Hypothalamus (tissue), 51 donors: ENCODE measurements around the gene DDX18.

Experiments
- DNase-seq, 51 donors: peaks; one replicate each; lab custom pipeline; 2025; lab: John Stamatoyannopoulos, UW

DDX18 gene

GRCh38 chr2:117833911-117834310, 19.4 kb downstream of the DDX18 start:
- DNase-seq, result no peak

DNA sequence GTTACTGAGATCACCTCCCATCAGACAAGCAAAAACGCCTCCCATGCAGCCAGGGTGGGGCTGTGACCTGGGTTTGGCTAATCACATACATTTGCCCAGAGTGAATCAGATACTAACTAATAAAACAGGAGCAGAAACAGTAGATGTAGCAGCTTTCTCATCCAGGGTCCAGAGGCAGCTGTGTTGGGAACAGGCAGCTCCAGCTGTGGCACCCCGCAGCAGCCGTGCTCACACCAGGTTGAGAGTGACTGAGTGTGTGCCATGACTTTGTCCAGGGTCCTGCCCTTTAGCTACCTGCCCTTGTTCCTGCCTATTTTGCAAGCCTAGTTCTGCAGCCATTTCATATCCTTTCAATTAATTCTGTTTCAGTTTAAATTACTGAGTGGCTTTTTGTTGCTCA, 20.5 kb downstream of the DDX18 start:
- DNase-seq, result no peak

GRCh38 chr2:117835990-117836760, 21.7 kb downstream of the DDX18 start:
- DNase-seq, result peak in 49 of 51 donors; percentile 5 to 82 (median 57)

DNA sequence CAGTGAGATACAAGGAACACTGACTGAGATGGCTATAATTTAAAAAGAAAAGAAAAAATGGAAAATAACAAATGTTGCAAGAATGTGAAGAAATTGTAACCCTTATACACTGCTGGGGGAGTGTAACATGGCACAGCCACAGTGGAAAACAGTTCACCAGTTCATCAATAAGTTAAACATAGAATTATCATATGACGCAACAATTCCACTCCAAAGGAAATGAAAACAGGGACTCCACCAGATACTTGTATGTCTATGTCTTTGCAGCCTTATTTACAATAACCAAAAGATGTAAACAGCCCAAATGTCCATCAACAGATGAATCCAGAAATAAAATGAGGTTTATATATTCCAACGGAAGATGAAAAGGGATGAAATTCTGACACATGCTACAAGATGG, 30.8 kb downstream of the DDX18 start:
- DNase-seq, result no peak

- no peak for DNase-seq
These were observed 35.5 kb downstream of the DDX18 start for GRCh38 chr2:117850015-117850414.

- peak in 1 of 51 donors; percentile 7 for DNase-seq
These were observed 36.0 kb downstream of the DDX18 start for GRCh38 chr2:117850461-117850860.

GRCh38 chr2:117851969-117852368, 37.5 kb downstream of the DDX18 start:
- DNase-seq, result no peak

DNA sequence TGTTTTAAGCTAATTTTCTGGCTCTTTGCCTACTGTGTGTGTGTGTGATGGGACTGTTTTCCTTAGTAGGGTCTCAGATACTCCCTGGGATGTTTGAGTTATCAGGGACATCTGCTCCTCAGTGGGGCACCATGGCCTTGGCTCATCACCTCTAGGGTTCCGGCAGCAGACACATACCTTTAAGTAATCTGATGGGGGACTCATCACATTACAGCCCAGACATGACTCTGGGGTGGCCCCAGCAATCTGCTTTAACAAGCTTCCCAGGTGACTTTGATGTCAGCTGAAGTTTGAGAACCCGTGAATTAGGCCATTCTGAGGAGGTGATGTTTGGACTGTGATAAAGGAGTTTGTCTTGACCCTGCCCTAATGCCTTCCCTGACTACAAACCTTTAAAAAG, 38.8 kb downstream of the DDX18 start:
- no peak for DNase-seq

GRCh38 chr2:117853873-117854272, 39.4 kb downstream of the DDX18 start:
- no peak for DNase-seq

DNA sequence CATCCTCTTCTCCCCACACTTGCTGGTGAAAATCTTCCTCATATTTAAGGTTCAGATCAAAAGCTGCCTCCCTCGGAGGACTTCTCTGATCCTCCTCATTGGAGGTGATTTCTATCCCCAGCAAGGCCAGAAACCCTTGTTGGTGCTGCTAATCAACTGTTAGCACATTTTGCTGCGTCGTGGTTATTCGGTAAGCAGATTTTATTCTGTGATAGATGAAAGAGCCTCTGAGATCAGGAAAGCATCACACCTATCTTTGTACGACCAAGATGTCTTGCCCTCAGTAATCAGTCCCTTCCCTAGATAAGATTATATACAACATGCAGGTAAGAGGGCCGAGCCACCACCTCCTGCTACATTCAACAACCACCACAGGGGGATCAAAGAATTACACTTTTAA, 40.1 kb downstream of the DDX18 start:
- DNase-seq, result no peak

- DNase-seq, result no peak
These were observed 41.4 kb downstream of the DDX18 start for GRCh38 chr2:117855886-117856285.

- no peak for DNase-seq
These were observed 42.1 kb downstream of the DDX18 start for GRCh38 chr2:117856415-117857210.

GRCh38 chr2:117858336-117858735, 43.8 kb downstream of the DDX18 start:
- DNase-seq, result no peak

GRCh38 chr2:117858892-117859531, 44.5 kb downstream of the DDX18 start:
- no peak for DNase-seq

DNA sequence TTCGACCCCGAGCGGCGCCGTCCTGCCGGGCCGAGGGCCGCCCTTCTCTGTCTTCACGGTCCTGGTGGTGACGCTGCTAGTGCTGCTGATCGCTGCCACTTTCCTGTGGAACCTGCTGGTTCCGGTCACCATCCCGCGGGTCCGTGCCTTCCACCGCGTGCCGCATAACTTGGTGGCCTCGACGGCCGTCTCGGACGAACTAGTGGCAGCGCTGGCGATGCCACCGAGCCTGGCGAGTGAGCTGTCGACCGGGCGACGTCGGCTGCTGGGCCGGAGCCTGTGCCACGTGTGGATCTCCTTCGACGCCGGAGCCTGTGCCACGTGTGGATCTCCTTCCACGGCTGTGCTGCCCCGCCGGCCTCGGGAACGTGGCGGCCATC, 45.0 kb downstream of the DDX18 start:
- no peak for DNase-seq

GRCh38 chr2:117859924-117860647, 45.6 kb downstream of the DDX18 start:
- no peak for DNase-seq

- no peak for DNase-seq
These were observed 48.0 kb downstream of the DDX18 start for GRCh38 chr2:117862459-117862858.

- DNase-seq, result no peak
These were observed 61.3 kb downstream of the DDX18 start for GRCh38 chr2:117875786-117876185.

DNA sequence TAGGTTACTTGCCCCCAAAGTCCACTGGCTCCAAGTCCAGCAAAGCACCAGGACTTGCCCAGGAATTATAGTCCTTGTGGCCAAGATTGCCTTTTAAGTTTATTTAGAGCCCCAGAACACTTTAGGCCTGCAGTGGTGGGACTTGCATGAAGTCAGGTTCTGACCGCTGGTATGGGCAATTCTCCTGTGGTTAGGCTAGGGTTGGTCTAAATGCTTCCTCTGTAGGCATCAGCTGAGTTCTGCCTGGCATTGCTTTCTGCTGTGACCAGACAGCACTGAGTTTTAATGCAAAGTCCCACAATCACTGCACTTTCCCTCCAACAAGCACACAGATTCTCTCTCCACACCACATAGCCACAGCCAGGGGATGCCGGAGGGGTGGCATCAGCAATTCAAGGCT, 64.5 kb downstream of the DDX18 start:
- no peak for DNase-seq
